Glomerular endothelial cell (primary cell): Measurements from ENCODE around the gene CANT1. TPM values are rescaled to one million over a fixed set of nuclear protein-coding genes. Genes with fewer than 3 reads are reported as not detected.
"Not testable (repeated sequence)": the region's sequence is repeated elsewhere in the genome, so short reads cannot be mapped to it uniquely, and the experiment has no call there.

Source experiments
- DNase-seq: peaks from one replicate; pipeline ENCODE4 v3.0.0-alpha.2; 2011; ENCODE audit warnings: low read depth, low spot score; ENCODE audit errors: extremely low read depth
- total RNA-seq: library from RNA; depleted of rRNA; stranded (reverse); fragments of >200 nt; gene quantifications from 2 replicates; pipeline ENCODE4 v1.2.3, GENCODE V29; 2015

The CANT1 gene
- total RNA-seq, 1 donor from 2014 or later, result 62.4 TPM

DNA sequence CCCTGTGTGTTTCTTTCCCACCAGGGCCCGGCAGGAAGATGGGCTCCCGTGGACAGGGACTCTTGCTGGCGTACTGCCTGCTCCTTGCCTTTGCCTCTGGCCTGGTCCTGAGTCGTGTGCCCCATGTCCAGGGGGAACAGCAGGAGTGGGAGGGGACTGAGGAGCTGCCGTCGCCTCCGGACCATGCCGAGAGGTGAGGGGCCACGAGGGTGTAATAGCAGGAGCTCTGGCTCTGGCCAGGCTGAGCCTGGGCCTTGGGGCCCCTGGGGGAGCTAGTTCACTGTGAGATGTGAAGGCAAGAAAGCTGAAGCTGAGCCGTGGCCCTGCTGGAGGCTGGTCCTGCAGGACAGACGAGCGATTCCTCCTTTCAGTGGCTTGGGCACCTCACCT, 34.4 kb upstream of the CANT1 start:
- DNase-seq, result no peak

DNA sequence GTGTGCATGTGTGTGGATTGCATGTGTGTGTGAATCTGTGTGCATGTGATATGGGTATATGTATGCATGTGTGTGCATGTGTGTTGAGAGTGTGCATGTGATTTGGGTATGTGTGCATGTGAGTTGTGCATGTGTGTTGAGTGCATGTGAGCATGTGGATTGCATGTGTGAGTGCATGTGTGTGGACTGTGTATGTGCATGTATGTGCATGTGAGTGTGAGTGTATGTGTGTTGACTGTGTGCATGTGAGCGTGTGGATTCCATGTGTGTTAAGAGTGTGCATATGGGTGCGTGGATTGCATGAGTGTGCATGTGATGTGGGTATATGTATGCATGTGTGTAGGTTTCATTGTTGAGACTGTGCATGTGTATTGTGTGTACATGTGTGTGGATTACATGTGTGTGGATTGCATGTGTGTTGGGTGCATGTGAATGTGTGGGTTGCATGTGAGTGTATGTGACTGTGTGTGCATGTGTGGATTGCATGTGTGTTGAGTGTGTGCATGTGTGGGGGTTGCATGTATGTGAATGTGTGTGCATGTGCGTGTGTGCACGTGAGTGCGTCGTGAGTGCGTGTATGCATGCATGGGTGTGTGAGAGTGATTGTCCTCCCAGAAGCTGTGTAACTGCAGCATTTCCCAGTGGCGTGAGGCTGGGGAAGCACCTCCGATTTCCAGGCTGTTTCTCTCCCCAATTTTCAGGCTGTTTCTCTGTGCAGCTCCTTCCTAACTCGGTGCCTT, 33.8 kb upstream of the CANT1 start:
- DNase-seq, result no peak

DNA sequence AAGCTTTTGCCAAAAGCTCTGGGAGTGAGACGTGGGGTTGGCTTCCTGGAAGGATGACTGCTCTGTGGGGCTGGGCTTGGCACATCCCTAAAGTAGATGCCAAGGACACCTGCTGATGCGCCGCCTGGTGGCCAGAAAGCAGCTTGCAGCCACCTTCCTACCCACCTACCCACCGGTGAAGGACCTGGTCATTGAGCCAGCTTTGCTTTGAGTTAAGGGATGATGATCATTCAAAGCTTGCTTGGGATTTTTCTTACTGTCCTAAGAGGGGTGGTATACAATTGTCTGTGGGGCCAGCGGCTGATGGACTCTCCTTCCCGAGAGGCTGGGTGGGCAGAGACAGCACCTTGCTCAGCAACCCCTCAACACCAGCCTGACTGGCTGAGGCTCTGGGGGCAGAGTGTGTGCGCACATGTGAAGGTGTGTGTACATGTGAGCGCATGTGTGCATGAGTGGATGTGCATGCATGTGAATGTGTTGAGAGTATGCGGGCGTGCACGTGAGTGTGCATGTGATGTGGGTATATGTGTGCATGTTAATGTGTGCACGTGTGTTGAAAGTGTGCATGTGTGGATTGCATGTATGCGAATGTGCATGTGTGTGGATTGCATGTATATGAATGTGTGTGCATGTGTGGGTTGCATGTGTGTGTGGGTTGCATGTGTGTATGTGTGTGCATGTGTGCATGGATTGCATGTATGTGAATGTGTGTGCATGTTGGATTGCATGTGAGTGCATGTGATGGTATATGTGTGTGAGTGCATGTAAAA, 33.0 kb upstream of the CANT1 start:
- DNase-seq, result no peak

DNA sequence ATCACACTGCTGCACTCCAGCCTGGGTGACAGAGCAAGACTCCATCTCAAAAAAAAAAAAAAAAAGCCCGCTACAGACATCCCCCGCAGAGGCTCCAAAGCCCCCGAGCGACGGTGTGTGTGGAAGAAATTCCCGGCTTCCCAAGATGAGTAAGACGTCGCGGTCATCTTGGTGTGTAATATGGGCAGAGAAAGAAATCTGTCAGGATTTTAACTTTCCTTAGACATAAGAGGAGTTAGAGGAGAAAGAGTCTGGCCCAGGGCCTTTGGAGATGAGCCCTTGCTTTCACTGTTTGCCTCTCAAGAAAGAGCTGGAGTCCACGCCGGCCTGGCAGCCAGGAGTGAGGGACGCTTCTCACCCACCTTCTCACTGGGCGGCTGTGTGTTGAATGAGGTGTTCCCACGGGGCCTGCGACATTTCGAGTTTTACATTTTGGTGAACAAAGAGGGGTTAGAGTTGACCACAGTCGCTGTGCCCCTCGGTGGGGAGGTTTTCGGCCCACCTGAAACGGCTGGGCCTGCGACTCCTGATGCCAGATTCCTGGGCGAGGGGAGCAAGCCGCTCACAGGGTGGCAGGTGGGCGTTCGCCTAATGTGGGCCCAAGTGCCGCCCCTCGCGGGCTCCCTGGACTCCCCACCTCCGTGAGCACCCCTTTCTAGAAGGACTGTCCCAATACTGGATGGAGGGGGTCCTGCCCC, 32.3 kb upstream of the CANT1 start:
- DNase-seq, result no peak

DNA sequence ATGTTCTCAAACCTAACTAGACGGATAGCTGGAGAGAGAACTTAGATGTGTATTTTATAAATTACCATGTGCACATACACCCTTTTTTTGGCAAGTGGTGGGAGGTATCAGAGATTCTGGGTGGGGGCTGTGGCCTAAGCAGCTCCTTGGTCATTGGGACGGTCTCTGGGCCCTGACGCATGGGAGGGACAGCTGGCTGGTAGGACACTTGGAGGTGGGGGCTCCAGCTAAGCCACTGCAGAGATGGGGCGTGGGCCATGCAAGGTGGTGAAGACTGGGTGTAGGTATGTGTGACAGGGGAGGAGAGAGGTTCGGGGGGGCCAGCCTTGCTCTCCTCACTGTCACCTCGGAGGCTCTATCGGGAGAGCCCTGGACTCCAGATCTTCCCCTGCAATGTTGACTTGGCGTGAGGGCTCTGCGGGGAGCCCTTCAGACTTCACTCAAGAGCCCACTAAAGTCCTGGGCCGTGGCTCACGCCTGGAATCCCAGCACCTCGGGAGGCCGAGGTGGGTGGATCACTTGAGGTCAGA, 31.5 kb upstream of the CANT1 start:
- no peak for DNase-seq

DNA sequence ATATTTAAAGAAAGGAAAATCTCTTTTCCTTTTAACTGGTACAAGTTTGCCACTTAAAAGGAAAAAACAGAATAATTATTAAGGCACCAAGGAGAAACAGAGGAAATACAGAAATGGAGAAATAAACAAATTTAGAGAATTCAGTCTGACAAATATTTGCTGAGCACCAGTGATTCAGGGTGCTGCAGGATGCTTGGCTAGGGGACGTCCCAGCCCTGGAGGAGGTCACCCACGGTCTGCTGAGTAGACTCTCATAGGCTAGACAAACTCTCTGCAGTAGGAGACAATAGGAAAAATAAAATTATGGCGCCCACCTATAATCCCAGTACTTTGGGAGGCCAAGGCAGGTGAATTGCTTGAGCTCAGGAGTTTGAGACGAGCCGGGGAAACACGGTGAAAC, 30.3 kb upstream of the CANT1 start:
- DNase-seq, result no peak

DNA sequence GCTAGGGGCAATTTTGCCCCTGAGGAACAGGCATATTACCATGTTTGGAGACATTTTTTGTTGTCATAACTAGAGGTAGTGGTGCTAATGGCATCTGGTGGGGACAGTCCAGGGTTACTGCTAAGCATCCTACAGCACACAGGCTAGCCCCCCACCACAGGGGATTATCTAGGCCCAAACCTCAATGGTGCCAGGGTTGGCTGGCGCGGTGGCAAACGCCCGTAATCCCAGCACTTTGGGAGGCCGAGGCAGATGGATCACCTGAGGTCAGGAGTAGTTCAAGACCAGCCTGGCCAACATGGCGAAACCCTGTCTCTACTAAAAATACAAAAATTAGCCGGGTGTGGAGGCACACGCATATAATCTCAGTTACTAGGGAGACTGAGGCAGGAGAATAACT, 29.6 kb upstream of the CANT1 start:
- DNase-seq, result no peak

DNA sequence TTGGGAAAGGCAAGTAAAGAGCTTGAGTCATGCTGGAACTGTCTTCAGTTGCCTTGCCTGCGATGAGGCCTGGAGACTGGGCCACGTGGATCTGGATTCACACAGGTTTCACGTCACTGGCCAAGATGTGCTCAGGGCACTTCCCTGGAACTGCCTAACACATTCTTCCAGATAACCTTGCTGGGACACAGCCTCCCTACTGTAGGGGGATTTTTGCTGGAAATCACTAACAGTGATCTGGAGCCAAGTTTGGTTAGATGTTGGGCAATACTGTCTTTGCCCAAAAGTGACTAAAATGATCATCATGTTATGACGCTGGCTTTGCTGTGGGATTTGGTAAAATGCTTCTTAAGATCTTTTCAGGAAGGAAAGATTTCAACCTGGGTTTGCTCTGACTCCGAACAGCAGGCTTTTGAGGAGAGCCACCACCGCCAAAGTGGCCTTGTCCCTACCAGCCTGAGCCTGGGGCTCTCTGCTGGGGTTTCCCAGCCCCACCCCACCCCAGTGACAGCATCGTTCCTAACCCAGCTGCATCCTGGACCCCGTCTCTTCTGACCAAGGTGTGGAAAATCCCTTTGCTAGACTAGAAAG, 29.1 kb upstream of the CANT1 start:
- no peak for DNase-seq

DNA sequence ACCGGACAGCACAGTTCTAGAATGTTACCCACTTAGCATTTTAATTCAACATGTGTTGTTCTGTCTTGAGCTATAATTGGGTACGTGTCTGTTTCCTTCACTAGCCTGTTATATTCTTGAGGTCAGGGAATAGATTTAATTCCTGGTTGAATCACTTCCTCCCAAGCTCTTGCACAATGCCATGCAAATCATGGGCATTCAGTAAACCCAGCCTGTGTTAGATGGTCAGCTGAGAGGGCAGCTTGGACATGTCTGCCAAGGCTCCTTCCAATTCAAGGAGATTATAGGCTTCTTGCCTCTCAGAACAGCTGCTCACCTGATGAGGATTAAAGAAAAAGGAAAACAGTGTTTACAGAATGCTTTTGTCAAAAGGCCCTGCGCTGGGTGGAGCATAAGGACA, 27.0 kb upstream of the CANT1 start:
- DNase-seq, result peak; percentile 64

DNA sequence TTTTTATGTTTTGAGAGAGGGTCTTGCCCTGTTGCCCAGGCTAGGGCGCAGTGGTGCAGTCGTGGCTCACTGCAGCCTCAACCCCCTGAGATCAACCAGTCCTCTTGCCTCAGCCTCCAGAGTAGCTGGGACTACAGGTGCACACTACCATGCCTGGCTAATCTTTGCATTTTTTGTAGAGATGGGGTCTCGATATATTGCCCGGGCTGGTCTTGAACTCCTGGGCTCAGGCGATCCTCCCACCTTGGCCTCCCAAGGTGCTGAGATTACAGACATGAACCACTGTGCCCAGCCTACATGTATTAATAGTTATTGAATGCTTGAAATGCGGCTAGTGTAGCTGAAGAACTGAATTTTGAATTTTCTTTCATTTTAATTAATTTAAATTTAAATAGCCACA, 26.6 kb upstream of the CANT1 start:
- DNase-seq, result no peak

DNA sequence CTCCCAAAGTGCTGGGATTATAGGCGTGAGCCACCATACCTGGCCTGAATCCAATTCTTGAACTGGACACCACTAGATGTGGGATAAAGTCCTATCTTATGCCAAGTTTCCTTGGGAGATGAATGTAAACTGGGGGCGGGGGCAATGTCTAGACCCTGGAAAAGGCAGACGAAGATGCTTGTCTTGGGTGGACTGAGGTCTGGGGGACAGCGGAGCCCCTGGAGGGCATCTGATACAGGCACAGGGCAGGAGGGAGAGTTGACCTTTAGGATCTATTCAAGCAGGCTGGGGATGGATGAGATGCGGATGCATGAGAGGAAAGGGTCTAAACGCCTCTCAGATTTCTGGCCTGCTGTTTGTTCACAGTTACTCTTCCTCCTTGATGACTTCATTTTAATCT, 26.1 kb upstream of the CANT1 start:
- DNase-seq, result no peak

DNA sequence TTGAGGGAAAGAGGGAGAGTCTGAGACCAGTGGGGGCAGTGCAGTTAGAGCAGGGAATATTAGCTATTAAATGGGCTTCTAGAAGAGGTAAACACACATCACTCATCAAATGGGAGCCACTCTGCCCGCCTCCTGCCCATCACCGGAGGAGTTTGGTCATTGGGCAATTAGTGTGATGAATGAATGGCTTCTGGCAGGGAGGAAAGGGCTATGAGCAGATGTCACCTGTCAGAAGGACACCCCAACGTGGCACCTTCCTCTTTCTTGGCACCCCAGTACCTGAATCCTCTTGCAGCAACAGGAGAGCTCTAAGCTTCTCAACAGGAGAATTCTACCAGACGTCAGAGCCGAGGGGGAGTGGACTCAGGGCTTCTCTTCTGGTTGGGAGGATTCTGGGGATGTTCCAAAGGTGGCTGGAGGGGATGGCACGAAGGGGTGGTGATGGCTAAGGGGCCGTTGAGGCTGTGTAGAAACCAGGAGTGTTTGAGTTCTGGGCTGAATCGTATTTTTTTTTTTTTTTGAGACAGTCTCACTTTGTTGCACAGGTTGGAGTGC, 25.4 kb upstream of the CANT1 start:
- no peak for DNase-seq

DNA sequence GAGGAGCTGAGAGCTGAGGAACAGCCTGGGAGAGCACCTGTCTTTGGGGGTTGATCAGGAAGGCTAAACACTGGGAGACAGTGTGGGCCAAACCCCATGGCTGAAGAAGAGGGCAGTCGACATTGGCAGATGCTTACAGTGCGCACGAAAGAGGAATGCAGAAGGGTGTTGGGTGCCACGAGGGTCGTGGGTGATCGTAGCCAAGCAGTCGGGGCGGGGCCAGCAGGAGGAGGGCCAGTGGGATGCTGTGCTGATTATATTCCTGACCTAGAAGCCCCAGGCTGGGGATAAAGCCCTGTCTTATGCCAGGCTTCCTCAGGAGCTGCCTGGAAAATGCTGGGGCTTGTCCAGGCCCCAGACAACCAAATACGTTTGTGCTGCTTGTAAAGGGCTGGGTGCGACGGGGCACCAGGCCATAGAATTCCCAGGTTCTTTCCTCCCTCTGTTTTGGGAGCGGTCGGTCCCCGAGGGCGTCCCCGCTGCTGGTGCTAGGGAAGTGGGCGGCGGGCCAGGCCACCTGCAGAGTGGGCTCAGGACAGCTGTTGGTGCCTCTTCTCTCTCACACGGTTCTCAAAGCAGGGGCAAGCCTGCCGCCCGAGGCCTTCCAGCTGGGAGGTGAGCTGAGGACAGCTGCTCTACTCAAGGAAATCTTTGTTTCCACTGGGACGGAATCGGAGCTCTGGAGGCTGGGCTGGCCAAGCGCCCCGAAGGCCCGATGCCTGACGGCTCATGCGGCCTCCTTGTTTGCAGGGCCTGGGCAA, 24.4 kb upstream of the CANT1 start:
- DNase-seq, result no peak

DNA sequence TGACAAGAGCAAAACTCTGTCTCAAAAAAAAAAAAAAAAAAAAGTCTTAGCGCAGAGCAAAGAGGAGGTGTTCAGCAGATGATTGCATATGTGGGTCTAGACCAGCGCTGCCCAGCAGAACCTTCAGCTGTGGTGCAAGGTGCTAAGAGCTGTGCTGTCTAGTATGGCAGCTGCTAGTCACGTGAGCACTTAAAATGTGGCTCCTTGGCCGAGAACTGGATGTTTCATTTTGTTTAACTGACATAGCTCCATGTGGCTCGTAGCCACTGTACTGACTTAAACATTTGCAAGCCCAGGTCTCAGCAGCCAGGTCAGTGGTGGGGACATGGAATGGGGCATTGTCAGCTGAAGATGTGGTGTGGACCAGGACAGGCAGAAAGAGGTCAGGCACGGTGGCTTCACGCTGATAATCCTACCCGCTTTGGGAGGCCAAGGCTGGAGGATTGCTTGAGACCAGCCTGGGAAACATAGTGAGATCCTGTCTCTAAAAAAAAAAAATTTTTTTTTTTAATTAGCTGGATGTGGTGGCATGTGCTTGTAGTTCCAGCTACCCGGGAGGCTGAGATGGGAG, 23.6 kb upstream of the CANT1 start:
- DNase-seq, result no peak

DNA sequence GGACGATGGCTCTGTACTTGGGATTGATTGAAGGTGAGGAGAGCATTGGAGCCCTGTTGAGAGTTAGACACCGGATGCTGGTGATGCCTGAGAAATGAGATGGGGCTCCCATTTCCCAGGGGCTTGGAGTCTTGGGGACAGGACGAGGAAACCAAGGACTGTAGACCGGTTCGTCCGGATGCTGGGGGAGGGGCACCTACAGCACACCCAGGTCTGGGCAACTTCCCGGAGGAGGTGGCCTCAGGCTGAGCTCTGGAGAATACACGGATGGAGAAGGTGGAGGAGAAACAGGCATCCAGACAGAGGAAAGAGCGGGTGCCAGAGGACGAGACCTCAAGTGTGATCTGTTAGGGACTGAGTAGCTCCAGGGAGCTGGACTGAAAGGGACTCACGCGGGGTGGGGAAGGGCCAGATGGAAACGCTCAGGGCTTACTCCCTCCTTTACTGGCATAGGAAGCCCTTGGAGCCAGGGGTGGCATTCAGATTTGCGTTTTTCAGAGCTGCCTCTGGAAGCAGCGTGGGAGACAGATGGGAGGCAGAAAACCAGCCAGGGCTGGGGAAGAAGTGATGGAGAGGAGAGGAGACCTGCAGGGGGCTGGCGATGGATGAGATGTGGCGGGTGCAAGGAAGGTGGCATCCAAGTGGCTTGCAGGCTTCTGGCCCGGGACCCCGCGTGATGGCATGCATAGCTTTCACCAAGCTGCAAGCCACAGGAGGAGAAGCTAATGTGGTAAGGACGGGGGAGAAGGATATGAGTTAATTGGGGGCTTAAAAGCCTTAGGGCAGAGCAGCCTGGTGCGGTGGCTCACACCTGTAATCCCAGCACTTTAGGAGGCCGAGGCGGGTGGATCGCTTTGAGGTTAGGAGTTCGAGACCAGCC, 22.7 kb upstream of the CANT1 start:
- DNase-seq, result no peak

DNA sequence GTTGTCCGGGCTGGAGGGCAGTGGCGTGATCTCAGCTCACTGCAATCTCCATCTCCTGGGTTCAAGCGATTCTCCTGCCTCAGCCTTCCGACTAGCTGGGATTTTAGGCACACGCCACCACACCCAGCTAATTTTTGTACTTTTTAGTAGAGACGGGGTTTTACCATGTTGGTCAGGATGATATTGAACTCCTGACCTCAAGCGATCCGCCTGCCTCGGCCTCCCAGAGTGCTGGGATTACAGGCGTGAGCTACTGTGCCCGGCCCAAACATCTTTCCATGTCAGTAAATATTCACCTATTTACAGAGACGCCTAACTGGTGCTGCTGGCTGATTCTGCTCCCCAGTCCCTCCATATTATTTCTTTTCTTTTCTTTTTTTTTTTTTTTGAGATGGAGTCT, 21.1 kb upstream of the CANT1 start:
- DNase-seq, result not testable (repeated sequence)

DNA sequence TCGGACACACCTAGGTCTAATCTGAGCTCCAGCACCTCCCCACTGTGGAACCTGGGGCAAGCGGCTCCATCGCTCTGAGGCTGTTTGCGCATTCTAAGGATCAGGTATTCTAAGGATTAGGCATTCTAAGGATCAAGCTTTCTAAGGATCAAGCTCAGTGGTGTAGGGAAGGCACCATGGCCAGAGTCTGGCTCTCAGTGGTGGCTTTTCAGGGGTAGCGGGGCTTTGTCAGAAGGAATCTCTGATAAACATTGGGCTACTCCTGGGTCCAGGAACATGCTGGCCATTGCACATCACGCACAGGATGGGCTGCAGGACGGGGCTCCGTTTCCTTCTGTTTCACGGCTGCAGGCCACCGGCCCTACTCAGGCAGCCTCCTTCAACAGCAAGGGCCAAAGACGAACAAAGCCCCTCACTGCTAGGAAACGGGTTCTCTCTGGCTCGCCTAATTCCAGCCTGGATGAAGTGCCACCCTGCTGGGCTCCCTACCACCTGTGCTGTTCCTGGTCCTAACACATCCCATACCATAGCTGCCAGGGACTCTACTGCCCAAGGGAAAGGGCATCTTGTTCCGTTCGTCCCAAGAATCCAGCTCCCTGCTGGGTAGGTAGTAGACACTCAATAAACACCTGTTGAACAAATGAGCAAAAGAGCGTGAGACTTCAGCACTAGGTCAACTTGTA, 19.9 kb upstream of the CANT1 start:
- no peak for DNase-seq
